ENCODE measurements around the gene CDH22. TPM values are rescaled to one million over a fixed set of nuclear protein-coding genes. Genes with fewer than 3 reads are reported as not detected.

The CDH22 gene
- total RNA-seq, 1 donor from 2014 or later, result 0.35 TPM

DNA sequence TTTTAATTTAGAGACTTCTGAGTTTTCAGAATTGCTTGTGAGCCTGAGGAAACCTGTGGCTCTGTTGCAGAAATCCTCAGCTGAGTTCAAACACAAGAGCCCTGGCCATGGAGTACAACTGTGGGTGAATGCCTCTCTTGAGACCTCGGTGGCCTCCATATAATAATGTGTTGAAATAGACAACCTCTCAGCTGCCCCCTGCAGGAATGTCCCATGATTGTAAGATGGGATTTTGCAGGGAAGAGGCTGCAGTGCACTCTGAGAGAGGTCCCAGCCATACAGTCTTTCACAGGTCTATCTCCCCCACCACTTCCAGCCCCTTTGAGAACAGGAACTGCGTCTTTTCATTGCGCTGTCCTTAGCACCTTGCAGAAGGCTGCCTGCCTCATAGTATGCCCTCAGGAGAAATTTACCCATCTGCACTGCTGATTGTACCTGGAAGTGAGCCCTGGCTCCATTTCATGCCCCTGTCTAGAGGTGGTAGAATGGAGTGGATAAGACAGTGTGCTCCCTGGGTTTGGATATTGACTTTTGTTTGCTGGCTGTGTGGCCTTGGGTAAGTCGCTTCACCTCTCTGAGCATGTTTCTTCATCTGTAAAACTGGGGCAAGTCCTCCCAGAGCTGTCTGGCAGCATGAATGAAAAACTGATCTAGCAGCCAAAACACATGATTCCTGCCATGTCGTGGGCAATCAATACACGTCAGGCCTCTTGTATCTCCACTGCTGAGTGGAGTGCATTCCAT, 16.8 kb upstream of the CDH22 start:
- no peak for DNase-seq (ENCODE audit: low spot score)

- DNase-seq (ENCODE audit: low spot score), result no peak
These were observed 16.1 kb upstream of the CDH22 start for GRCh38 chr20:46324379-46324778.

GRCh38 chr20:46323557-46323956, 15.3 kb upstream of the CDH22 start:
- DNase-seq (ENCODE audit: low spot score), result no peak

DNA sequence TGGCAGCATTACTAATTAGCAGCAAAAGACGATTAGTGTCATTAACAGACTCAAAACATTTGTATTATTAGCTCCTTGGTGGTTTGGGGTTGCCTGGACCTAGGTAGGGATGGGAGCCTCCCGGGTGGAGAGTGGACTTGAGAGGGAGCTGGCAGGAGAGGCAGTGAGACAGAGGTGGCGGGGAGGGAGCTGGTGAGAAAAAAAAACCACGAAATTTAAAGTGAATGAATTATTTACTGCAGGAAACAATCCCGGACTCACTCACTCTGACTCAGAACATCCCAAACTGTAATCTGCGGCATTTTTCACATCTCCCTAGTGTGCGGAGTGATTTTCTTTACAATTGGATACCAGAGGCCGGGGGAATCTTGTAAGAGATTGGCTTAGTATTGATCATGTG, 14.3 kb upstream of the CDH22 start:
- no peak for DNase-seq (ENCODE audit: low spot score)

DNA sequence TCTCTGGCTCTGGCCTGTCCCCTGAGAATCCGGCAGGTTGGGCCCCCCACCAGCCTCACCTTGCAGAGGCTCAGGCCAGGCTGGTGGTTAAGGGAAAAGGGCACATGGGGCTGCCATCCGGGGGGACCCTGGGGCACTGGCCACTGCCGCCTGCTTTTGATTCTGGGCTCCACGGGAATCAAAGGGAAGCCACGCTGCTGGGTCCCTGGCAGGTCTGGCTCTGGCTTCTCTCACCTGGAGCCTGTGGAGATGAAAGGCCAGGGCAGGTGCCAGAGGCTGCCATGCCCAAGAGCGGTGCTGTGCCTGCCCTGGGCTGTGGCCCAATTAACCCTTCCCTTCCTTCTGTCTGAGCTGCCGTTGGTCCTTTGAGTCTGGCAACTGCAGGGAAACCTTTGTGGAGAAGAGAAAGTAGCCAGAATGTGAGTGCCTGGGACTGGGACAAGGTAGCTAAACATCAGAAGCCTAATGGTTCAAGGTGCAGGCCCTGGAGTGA, 9.4 kb upstream of the CDH22 start:
- no peak for DNase-seq (ENCODE audit: low spot score)

GRCh38 chr20:46316984-46317684, 8.8 kb upstream of the CDH22 start:
- no peak for DNase-seq (ENCODE audit: low spot score)

GRCh38 chr20:46315311-46315710, 7.0 kb upstream of the CDH22 start:
- no peak for DNase-seq (ENCODE audit: low spot score)

GRCh38 chr20:46312945-46313861, 4.9 kb upstream of the CDH22 start:
- no peak for DNase-seq (ENCODE audit: low spot score)

GRCh38 chr20:46312075-46312944, 4.0 kb upstream of the CDH22 start:
- no peak for DNase-seq (ENCODE audit: low spot score)

GRCh38 chr20:46311719-46312074, 3.4 kb upstream of the CDH22 start:
- DNase-seq (ENCODE audit: low spot score), result no peak

DNA sequence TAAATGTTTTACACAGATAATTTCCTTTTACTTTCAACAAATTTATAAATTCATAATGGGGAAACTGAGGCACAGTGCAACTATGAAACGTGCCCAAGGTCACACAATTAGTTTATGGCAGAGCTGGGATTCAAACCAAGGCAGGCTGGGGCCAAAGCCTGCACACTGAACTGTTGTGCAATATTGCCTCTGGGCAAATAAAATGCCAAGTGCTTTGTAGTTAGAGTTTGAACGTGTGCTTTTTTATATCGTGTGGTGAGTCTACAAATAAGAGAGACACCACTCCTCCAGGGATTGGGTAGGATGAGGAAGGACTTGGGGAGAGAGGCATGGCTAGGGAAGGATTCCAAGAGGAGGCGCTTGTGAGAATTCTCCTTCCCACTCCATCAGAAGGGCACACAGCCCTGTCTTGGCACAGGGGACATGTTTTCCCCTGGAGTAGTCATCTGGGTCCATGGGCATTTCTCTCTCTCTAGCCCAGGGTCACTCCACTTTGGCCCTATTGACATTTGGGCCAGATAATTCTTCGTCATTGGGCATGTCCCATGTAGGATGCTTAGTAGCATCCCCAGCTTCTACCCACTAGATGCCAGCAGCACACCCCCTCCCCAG, 2.8 kb upstream of the CDH22 start:
- DNase-seq (ENCODE audit: low spot score), result no peak

GRCh38 chr20:46309945-46310344, 1.6 kb upstream of the CDH22 start:
- no peak for DNase-seq (ENCODE audit: low spot score)

- DNase-seq (ENCODE audit: low spot score), result no peak
These were observed 370 bp downstream of the CDH22 start for GRCh38 chr20:46307999-46308257.

- DNase-seq (ENCODE audit: low spot score), result no peak
These were observed 929 bp downstream of the CDH22 start for GRCh38 chr20:46307139-46307998.

- DNase-seq (ENCODE audit: low spot score), result no peak
These were observed 1.6 kb downstream of the CDH22 start for GRCh38 chr20:46306743-46307138.

DNA sequence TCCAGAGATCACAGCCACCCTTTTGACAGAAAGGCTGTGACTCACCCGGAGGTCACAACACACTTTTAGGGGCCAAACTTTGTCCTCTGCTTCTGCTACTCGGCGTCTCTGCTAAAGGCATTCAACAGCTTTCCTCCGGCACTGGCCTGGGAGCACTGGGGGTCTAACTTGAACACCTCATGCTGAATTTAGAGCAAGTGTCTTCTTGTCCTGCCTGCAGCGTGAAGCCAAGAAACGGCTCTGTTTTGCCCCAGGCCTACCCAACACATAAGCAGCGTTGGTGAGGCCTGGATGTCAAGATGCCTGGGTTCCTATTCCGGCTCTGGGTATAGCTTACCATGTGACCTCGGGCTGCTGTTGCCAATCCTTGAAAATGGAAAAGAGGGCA, 2.3 kb downstream of the CDH22 start:
- no peak for DNase-seq (ENCODE audit: low spot score)

- no peak for DNase-seq (ENCODE audit: low spot score)
These were observed 2.8 kb downstream of the CDH22 start for GRCh38 chr20:46305331-46305972.

GRCh38 chr20:46304852-46305251, 3.4 kb downstream of the CDH22 start:
- no peak for DNase-seq (ENCODE audit: low spot score)

GRCh38 chr20:46304361-46304760, 3.9 kb downstream of the CDH22 start:
- no peak for DNase-seq (ENCODE audit: low spot score)
